NCI-H2029 (cell line): ENCODE data around the gene ID2.

ENCODE experiments used
- DNase-seq: peaks from one replicate; lab custom pipeline; 2025; lab: John Stamatoyannopoulos, UW

Gene ID2

GRCh38 chr2:8669157-8669817 is 12.6 kb upstream of the ID2 start:
- DNase-seq: no peak

- no peak for DNase-seq
Measured at GRCh38 chr2:8670580-8670979, 11.3 kb upstream of the ID2 start.

- no peak for DNase-seq
Measured at GRCh38 chr2:8671176-8671575, 10.7 kb upstream of the ID2 start.

GRCh38 chr2:8671802-8672201 is 10.1 kb upstream of the ID2 start:
- DNase-seq: no peak

GRCh38 chr2:8672940-8673339 is 8.9 kb upstream of the ID2 start:
- DNase-seq: no peak

- DNase-seq: no peak
Measured at GRCh38 chr2:8673381-8673780, 8.5 kb upstream of the ID2 start.

GRCh38 chr2:8674420-8675009 is 7.3 kb upstream of the ID2 start:
- DNase-seq: no peak

GRCh38 chr2:8675543-8675942 is 6.3 kb upstream of the ID2 start:
- DNase-seq: no peak

- DNase-seq: no peak
Measured at GRCh38 chr2:8676191-8676920, 5.5 kb upstream of the ID2 start.

- DNase-seq: no peak
Measured at GRCh38 chr2:8676921-8677645, 4.8 kb upstream of the ID2 start.

GRCh38 chr2:8677646-8678592 is 3.9 kb upstream of the ID2 start:
- DNase-seq: peak; percentile 85

- peak; percentile 91 for DNase-seq
Measured at GRCh38 chr2:8678731-8679566, 2.9 kb upstream of the ID2 start.

- no peak for DNase-seq
Measured at GRCh38 chr2:8679567-8679826, 2.4 kb upstream of the ID2 start.

- DNase-seq: peak; percentile 66
Measured at GRCh38 chr2:8679827-8680731, 1.8 kb upstream of the ID2 start.

- peak; percentile 67 for DNase-seq
Measured at GRCh38 chr2:8680822-8681760, 765 bp upstream of the ID2 start.

GRCh38 chr2:8682719-8683667 is 1.1 kb downstream of the ID2 start:
- peak; percentile 27 for DNase-seq

GRCh38 chr2:8684540-8684877 is 2.7 kb downstream of the ID2 start:
- no peak for DNase-seq
